GM19395 (cell line): ENCODE data around the gene COMMD10.
A peak's percentile ranks its signal among the peaks of the same experiment; 100 is the strongest.
"Not testable (repeated sequence)": the region's sequence is repeated elsewhere in the genome, so short reads cannot be mapped to it uniquely, and the experiment has no call there.

ENCODE experiments used
- ATAC-seq: cut with Tn5 transposase; IDR thresholded peaks from one replicate; pipeline ENCODE4 v1.9.1; 2021; ENCODE audit warnings: mild to moderate bottlenecking, moderate library complexity; ENCODE audit not compliant: unreplicated experiment

Gene COMMD10

DNA sequence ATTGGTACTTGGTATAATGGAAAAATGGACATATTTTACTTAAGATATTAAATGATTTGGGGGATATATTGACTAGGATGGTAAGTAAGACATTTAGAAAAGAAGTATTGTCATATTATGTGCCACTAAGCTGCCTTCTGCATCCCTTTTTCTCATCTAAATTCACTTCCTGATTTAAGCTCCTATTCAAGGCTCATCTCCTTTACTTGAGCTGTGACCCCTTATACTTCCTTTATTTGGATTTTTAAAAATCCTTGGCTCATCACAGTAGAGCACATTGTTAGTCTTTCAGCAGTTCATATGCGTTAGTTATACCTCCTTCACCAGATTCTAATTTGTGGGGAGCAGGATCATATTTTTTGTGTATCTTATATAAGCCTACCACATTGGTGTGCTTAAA, 6.6 kb downstream of the COMMD10 start:
- no peak for ATAC-seq

DNA sequence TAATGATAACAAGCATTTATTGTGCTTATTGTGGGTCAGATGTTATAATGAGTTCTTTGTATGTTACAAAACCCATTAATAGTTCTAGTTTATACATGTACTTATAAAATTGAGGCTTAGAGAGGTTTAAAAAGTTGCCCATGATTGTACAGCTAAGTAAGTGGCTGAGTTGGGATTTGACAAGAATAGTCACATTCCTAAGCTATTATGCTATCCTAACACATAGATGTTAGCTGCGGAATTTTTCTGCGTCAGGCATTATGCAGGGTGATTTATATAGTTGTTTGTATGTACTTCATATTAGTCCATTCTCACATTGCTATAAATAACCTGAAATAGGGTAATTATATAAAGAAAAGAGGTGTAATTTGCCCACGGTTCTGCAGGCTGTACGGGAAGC, 12.5 kb downstream of the COMMD10 start:
- ATAC-seq: no peak

- no peak for ATAC-seq
These were observed 14.2 kb downstream of the COMMD10 start for GRCh38 chr5:116098998-116099397.

DNA sequence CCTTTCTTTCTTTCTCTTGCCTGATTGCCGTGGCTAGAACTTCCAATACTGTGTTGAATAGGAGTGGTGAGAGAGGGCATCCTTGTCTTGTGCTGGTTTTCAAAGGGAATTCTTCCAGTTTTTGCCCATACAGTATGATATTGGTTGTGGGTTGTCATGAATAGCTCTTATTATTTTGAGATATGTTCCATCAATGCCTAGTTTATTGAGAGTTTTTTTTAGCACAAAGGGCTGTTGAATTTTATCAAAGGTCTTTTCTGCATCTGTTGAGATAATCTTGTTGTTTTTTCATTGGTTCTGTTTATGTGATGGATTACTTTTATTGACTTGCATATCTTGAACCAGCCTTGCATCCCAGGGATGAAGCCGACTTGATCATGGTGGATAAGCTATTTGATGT, 20.1 kb downstream of the COMMD10 start:
- not testable (repeated sequence) for ATAC-seq

- no peak for ATAC-seq
These were observed 30.3 kb downstream of the COMMD10 start for GRCh38 chr5:116115163-116115562.

DNA sequence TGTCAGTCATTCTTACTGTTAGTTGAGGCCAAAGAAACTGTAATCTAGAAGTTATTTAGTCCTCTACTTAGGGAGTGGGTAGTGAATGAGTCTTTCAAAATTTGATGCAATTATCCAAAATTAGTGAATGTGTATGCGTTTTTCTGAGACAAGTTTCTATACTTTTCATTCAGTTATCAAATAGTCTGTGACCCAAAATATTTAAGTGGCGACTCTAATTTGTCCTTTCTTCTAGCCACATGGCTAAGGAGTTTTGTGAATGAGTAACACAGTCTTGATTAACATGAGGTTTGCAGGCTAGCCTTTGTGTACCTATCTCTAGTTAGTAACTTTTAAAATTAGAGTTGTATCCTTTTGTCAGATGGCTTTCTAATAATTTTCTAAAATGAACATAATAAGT, 45.6 kb downstream of the COMMD10 start:
- ATAC-seq: no peak

DNA sequence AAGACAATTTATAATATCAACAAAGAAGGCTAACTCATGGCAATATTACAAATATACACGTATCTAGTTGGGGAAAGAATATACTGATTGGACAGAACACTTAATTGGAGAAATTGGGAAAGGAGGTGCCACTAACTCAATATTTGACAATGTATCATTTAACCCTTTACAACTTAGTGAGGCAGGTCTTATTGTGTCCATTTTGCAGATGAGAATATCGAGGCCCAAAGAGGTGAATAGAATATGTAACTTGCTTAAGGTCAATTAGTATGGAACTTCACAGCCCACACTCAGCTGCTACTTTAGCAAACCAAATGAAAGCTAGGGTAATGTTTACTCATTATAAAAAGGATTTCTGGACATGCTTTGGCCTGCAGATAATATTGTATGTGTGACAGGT, 46.2 kb downstream of the COMMD10 start:
- ATAC-seq: no peak

- ATAC-seq: no peak
These were observed 48.5 kb downstream of the COMMD10 start for GRCh38 chr5:116133281-116133680.

- ATAC-seq: peak; percentile 98
These were observed 50.5 kb downstream of the COMMD10 start for GRCh38 chr5:116135344-116135743.

DNA sequence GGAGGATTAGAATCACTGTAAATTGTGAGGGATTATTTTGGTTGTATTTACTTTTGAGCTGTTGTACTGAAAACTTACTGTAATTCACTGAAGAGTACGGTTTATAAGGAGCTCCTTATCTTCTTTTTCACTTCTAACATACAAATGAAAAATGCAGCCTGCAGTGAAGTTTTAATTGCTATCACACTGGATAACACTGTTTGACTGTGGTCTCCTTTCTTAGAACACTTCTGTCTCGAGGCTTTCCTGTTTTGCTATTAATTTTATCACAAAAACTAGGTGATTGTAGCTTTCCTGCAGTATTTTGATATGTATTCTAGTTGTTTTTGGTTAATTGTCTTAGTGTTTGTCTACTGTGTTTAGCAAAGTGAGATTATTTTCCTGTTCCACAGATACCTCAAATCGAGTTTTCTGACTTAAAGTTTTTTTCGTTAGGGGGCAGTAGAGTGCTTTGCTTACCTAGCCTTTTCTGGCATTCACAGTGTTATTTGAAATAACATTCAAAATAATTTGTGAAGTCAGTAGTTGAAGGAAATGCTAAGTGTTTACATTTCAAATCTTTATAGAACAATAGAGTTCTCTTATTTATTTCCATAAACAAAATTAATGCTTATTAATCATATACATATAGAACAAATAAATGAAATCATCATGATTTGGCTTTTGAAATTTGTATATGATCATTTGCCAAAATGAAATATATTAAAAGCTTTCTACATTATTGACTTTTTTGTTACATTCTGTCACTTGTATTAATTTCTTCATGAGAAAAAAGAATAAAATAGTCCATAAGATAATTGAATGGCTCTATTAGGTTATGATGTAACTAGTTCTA, 52.9 kb downstream of the COMMD10 start:
- peak; percentile 55 for ATAC-seq

- no peak for ATAC-seq
These were observed 57.7 kb downstream of the COMMD10 start for GRCh38 chr5:116142495-116142894.

- no peak for ATAC-seq
These were observed 59.3 kb downstream of the COMMD10 start for GRCh38 chr5:116144103-116144502.

GRCh38 chr5:116144991-116145390, 60.2 kb downstream of the COMMD10 start:
- ATAC-seq: no peak

DNA sequence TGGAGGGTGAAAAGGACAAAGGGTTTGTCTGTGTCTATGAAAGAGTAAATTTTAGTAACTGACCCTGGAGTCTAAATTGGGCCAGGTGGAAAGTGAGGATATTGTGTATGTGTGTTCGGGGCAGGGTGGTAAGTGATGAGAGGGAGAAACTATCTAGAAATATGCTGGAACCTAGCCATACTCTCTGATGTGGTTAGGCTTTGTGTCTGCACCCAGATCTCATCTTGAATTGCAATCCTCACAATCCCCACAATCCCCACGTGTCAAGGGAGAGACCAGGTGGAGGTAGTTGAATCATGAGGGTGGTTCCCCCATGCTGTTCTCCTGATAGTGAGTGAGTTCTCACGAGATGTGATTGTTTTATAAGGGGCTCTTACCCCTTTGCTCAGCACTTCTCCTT, 60.6 kb downstream of the COMMD10 start:
- ATAC-seq: no peak

DNA sequence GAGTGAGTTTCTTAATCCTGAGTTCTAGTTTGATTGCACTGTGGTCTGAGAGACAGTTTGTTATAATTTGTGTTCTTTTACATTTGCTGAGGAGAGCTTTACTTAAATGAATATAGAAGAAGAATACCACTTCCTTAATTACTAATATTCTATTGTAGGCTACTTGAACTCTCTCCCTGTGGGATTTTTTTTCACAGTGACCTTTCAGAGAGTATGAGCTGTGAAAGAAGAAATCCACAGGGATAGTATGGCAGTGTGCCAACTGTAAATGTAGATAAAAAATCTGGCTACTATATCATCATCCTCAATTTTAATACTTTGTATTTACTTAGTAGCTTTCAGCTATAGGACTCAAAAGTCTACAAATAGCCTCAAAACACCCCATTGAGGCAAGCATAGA, 67.3 kb downstream of the COMMD10 start:
- ATAC-seq: no peak

- no peak for ATAC-seq
These were observed 68.9 kb downstream of the COMMD10 start for GRCh38 chr5:116153687-116154174.

GRCh38 chr5:116154252-116154651, 69.4 kb downstream of the COMMD10 start:
- ATAC-seq: no peak

- ATAC-seq: no peak
These were observed 70.1 kb downstream of the COMMD10 start for GRCh38 chr5:116154931-116155330.

DNA sequence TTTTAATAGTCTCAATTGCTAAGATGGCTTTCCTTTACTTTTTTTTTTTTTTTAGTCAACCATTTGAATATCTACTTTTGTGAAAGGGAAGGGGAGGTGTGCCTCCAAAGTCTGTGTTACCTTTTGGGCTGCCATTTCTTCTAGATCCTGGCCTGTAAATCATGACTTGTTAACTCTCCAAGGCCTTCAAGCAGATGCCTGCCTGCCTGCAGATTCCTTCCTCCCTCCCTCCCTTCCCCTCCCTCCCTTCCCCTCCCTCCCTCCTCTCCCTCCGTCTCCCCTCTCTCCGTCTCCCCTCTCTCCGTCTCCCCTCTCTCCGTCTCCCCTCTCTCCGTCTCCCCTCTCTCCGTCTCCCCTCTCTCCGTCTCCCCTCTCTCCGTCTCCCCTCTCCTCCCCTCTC, 73.1 kb downstream of the COMMD10 start:
- no peak for ATAC-seq

- no peak for ATAC-seq
These were observed 74.2 kb downstream of the COMMD10 start for GRCh38 chr5:116159006-116159405.

- ATAC-seq: no peak
These were observed 89.3 kb downstream of the COMMD10 start for GRCh38 chr5:116174111-116174510.

- no peak for ATAC-seq
These were observed 91.3 kb downstream of the COMMD10 start for GRCh38 chr5:116176121-116176520.

- no peak for ATAC-seq
These were observed 94.1 kb downstream of the COMMD10 start for GRCh38 chr5:116178925-116179324.
